Caki2 (cell line): ENCODE results near the gene SLC9A6. TPM values are rescaled to one million over a fixed set of nuclear protein-coding genes. Genes with fewer than 3 reads are reported as not detected.
"Not testable (repeated sequence)": the region's sequence is repeated elsewhere in the genome, so short reads cannot be mapped to it uniquely, and the experiment has no call there.

Experiments
- DNase-seq: peaks from one replicate; pipeline ENCODE4 v3.0.0-alpha.2; 2015; ENCODE audit warnings: low read depth
- in situ Hi-C: cut with HindIII; loops from 2 replicates; pipeline ENCODE4 v1.10.0; 2016; ENCODE audit warnings: low sequenced_read_pairs, low pct_unique_long_range_greater_than_20kb, mixed read lengths
- total RNA-seq: library from RNA; depleted of rRNA; stranded (reverse); fragments of >200 nt; shearing (Covaris generic); gene quantifications from 2 replicates; pipeline ENCODE4 v1.2.3, GENCODE V29; 2014; ENCODE audit warnings: low replicate concordance

The SLC9A6 gene
- total RNA-seq, 1 experiment from 2014 or later, result 7.1 TPM

DNA sequence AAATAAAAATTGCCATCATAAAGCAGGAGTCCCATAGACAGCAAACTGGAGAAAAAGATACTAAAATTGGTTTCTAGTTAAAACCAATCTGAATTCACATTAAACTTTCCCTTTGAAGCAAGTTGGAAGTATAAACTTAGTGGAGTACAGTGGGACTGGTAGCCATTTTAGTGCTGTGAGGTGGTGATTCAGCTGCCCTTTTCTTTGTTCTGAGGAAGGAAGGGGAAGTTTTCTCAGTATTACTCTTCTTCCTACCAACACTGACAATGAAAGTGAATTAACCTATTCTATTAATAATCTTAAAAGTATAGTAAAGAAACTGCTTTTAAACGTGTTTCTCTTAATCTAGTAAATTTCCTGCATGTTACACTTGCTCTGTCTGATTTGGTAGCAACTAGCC lies 36.7 kb downstream of the SLC9A6 start:
- in situ Hi-C loops, result no loop called here
- DNase-seq, result no peak

DNA sequence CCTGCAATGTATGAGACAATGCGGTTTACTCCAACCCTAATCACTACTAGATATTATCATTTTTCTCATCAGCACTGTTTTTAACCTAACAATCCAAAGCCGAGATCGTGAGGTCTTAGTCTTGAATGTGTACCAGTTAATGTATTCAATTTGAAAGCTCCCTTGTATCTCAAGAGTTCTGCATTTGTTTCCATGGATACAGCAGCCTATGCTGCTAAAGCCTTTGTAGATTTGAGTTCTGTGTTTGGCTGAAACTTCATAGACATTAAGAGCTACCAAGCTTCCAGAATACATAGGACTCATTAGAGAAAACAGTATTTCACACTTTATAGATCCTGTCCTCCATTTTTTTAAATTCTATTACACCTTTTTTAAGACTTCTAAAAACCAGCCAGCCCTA lies 39.9 kb downstream of the SLC9A6 start:
- no peak for DNase-seq
- in situ Hi-C loops, result no loop called here

DNA sequence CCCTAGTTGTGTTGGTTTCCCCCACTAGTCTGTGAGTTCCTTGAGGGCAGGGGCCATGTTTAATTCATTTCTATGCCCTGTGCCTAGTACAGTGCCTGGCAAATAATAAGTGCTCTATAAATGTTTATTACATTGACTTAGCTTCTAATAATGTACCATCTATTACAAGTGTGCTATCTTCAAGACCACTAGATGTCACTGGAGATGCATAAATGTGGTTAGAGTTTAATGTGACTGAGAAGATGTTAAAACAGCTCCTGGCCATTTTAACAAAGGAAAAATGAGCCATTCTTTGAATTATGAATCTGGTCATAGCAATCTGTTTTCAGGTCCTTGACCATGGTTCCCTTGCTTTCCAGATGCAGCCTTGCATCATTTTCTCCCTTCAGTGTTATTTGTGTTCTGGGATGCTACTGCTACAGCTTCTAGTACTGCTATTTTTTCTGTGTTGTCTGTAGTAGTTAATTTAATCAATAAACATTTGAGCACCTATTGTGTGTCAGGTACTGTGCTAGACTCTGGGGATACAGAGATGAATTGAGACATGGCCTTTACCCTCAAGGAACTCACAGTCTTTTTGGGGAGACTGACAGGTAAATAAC lies 43.2 kb downstream of the SLC9A6 start:
- peak; percentile 34 for DNase-seq
- in situ Hi-C loops, result no loop called here

- in situ Hi-C loops, result no loop called here
- DNase-seq, result no peak
Measured at GRCh38 chrX:136029766-136030165, 44.5 kb downstream of the SLC9A6 start.

DNA sequence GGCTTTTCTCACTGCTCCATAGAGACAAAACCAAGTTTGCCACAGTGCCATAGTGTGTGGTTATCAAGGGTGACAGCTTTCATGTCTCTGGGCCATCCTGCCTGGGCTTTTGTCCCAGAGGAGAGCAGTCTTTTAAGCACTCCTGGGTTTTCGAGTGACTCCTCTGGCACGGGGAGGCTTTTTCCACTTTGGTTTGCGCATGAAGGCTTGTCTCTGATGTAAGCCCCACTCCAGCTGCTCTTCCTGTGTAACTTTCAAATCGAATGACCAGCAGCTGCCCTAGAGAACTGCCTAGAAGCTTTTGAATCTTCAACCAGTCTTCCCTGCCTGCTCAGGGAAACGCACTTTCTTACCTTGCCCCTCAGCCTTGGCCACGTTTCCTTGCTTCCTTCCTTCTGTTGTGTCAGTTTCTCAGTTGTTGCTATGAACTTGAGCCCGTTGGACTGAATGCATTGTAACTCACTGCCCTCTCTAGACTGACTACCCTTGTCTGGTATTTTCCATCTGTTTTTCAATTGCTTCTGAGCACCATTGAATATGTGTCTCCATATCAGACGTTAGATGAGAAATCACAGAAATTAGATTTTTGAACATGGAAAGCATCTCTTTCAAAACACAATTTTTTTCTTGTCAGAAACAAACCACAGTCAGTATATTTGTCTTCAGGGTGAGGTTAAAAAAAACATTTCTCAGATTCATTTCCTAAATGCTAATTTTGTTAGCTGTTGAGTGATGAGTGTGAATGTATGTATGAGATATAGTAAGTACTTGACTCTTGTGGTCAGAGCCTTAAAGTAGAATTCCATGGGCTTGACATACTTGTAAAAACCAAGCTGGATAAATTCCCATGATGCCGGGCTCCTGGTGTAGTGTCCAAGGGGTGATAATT lies 45.3 kb downstream of the SLC9A6 start:
- DNase-seq, result peak; percentile 61
- in situ Hi-C loops, result no loop called here

DNA sequence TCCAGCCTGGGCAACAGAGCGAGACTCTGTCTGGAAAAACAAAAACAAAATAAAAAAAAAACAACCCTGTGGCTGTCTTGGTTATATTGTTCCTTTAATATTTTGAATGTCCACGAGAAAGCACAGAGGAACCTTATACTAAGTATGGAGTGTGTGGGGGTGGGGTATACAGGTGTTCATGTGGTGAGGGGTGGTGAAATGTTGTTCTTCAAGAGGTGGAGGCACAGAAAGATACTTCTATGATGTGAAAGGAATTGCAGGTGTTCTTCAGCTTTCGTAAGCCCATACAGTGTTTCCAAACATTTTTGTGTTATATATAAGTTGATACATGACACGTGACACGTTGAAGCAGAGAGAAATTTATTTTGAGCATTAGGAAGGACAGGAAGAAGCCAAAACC lies 46.4 kb downstream of the SLC9A6 start:
- no peak for DNase-seq
- in situ Hi-C loops, result no loop called here

DNA sequence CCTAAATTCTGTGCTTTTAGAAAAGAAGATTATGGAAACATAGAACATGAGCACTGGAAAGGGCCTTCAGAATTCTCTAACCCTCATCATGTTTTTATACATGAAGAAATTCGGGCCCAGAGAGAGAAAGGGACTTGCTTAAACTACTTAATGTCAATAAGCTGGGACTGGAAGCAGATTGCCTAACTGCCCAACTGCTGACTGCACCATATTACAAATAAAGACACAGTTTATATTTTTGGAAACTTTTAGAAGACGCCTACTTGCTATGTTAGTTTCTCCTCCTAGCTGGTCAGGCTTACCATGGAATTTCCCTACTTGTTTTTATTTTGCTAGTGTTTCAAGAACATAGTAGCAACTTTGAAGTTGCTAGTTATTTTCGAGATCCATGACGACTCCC lies 47.1 kb downstream of the SLC9A6 start:
- in situ Hi-C loops, result no loop called here
- DNase-seq, result no peak

DNA sequence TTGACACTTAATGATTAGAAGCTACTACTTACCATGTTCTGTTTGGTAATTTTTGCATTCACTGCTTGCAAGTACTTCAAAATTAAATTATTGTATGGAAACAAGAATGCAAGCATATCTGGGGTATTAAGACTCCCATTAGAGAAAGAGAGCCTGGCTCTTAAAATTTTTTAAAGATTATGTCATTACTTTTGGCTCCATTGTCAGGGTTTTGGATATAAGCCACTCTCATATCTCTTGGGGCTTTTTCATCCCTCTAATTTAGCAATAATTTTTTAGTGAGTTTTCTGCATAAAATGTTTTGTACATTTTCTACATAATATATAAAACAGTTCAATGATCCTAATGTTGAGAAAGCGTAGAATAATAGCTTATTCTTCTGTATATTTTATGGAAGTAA lies 49.4 kb downstream of the SLC9A6 start:
- DNase-seq, result no peak
- in situ Hi-C loops, result no loop called here

DNA sequence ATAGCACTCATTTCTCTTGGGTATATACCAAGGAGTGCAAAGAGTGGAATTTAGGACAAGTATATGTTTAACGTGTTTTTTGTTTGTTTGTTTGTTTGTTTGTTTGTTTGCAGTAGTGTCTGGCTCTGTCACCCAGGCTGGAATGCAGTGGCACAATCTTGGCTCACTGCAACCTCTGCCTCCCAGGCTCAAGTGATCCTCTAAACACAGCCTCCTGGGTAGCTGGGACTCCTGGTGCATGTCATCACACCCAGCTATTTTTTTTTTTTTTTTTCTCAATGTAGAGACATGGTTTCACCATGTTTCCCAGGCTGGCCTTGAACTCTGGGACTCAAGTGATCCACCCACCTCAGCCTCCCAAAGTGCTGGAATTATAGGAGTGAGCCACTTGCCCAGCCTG lies 50.4 kb downstream of the SLC9A6 start:
- in situ Hi-C loops, result no loop called here
- no peak for DNase-seq

DNA sequence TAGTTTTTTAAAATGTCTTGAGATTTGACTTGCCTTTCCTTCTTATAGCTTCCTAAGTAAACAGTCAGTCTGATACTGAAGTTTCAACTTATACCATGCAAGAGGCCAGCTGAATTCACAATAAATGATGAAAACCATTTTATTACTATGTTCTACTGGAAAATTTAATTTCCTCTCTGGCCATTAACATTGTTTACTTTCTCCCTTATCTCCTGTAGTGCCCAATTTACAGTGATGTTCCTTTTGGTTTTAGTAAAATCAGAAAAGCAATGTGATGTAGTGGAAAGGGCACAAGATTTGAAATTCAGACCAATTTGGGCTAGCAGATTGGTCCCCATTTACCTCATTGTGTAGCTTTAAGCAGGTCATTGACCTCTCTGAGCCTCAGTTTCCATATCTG lies 54.2 kb downstream of the SLC9A6 start:
- in situ Hi-C loops, result no loop called here
- DNase-seq, result no peak

GRCh38 chrX:136039968-136040367 lies 54.7 kb downstream of the SLC9A6 start:
- no peak for DNase-seq
- in situ Hi-C loops, result no loop called here

GRCh38 chrX:136041254-136041812 lies 56.1 kb downstream of the SLC9A6 start:
- DNase-seq, result no peak
- in situ Hi-C loops, result no loop called here

DNA sequence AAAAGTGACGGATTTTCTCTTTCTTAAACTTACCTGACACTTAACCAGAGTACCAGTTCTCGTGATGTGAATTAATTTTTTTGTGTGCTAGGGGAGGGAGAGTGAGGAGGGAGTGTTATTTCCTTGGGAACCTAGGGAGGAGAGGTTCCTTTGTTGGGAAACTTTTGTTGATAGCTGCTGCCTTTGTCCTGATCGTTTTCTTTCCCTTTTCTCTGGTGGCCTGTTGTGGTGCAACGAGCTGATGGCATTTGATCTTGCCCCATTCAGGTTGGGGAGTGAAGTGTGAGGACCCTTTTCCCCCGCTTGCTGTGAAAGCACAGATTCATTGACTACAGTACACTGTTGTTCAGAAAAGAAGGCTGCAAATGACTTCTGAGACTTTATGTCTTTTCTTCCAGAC lies 59.8 kb downstream of the SLC9A6 start:
- no peak for DNase-seq
- in situ Hi-C loops, result no loop called here

DNA sequence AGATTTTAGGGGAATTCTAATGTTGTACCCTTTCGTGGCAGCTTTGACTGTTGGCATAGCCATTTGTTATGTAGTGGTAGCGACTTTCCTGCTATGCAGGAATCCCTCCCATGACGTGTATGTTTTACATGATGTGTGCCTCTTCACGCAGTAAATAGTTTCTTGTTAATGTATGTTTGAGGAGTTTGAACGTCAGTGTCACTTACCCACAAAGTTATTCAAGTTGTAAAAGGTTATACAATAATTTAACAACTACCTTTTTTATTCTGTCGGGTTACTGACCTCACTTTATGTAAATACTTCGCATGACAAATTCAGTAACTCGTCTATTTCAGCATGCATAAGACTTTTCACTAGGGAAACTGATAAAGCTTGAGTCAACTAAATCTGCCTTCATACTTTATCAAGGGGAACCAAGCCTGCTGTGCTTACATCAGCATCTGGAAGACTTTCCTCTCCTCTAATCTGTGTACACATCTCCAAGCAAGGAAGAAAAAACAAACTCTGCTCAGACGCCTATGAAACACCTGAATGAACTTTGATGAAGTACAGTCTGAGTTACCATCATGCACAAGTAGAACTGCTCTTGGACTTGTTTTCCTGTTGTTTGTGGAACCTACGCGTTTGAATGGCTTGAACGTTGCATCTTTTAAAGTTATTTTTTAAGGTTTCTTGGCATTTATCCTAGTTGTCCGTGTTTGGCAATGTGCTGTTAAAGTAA lies 61.2 kb downstream of the SLC9A6 start:
- in situ Hi-C loops, result no loop called here
- peak; percentile 80 for DNase-seq

DNA sequence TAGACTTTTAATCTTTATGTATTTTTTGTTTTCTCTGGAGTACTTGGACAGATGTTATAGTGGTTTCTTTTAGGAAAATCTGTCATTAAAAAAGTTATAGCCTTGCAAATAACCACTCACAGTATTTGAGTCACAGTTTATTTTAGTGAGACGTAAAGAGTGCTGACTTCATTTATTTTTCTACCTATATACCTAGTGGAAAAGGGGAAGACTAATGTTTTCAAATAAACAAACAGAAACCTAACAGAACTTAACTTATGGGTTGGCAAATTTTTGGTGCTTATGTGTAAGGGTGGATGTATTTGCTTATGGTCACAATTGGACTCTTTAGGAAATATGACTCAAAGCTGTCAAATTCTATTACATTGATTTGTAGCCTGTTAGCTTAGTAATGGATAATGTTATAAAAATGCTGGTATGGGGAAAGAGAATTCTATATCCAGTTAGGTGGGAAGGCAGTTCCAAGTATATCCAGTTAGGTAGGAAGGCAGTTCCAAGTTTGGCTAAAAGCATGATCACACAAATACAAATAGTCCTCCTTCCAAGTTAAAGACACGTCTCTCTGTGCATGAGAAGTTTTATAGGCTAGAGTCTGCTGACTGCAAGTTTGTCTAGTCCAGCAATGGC lies 61.9 kb downstream of the SLC9A6 start:
- in situ Hi-C loops, result no loop called here
- DNase-seq, result peak; percentile 65

DNA sequence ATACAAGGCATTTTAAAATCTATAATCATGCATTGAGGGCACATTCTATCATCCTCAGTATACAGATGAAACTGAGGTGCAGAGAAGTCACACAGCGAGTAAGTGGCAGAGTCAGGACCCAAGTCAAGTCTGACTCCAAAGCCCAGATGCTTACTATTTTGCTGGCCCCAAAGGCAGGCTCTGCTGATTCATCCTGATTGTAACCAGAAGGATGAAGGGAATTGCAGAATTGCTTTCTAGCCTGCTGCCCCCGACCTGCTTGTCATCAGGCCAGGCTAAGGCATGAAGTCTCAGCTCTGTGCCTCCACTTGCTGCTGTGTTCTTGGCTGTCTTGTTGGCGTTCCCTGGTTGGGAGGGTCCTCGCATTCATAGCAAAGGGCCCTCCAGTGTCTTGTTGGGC lies 62.7 kb downstream of the SLC9A6 start:
- in situ Hi-C loops, result no loop called here
- peak; percentile 16 for DNase-seq

- in situ Hi-C loops, result no loop called here
- DNase-seq, result no peak
Measured at GRCh38 chrX:136048446-136048845, 63.2 kb downstream of the SLC9A6 start.

GRCh38 chrX:136049608-136050007 lies 64.4 kb downstream of the SLC9A6 start:
- no peak for DNase-seq
- in situ Hi-C loops, result no loop called here

DNA sequence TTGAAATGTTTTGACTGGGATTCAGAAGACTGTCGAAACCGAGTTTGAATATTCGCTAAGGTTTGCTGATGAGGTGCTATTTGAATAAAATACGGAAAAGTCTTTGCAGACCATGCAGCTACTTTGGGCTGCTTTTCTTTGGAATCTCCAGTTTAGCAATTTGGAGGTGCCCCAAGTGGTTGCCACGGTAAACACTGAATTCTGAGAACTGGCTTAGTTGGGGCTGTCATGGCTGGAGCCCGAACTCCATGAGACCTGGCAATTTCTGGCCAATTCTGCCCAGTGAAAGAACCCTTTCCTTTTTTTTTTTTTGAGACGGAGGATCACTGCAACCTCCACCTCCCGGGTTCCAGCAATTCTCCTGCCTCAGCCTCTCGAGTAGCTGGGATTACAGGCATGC lies 65.6 kb downstream of the SLC9A6 start:
- in situ Hi-C loops, DNase-seq: not testable (repeated sequence)
